Neutrophil (primary cell): ENCODE results near the gene LDB3.

Experiments
- H3K27ac ChIP-seq: fragments of 200-600 bp; sonication (generic); 2 replicates; pipeline ENCODE4 v1.5.1; 2016; ENCODE audit warnings: mild to moderate bottlenecking, moderate library complexity
- H3K27me3 ChIP-seq: fragments of 200-600 bp; sonication (generic); 2 replicates; pipeline ENCODE4 v1.6.0; 2016; ENCODE audit warnings: mild to moderate bottlenecking
- H3K36me3 ChIP-seq: fragments of 200-600 bp; sonication (generic); 2 replicates; pipeline ENCODE4 v1.5.1; 2017
- H3K4me1 ChIP-seq, 2 experiments: fragments of 200-600 bp in 1 of 2; sonication (generic) in 1 of 2; 1 replicate in 1 of 2; 2 replicates in 1 of 2; pipeline versions ENCODE4 v1.5.1 to v1.6.1; 2013 to 2016; ENCODE audit warnings: low read depth in 1 of 2, low read length in 1 of 2, mild to moderate bottlenecking in 1 of 2, moderate library complexity in 1 of 2; ENCODE audit not compliant: control insufficient read depth in 1 of 2, insufficient read depth in 1 of 2
- H3K4me3 ChIP-seq, 2 experiments: fragments of 200-600 bp in 1 of 2; sonication (generic) in 1 of 2; 1 replicate in 1 of 2; 2 replicates in 1 of 2; pipeline ENCODE4 v1.5.1; 2013 to 2016; ENCODE audit warnings: low read depth in 1 of 2, low read length in 1 of 2, mild to moderate bottlenecking in 1 of 2, moderate library complexity in 1 of 2
- H3K9me3 ChIP-seq: fragments of 200-600 bp; sonication (generic); 2 replicates; pipeline ENCODE4 v1.5.1; 2016
- CTCF ChIP-seq: fragments of 200-600 bp; sonication (generic); IDR thresholded peaks from 2 replicates; pipeline ENCODE4 v1.5.1; 2016; ENCODE audit warnings: antibody characterized with exemption

The LDB3 gene

GRCh38 chr10:86768412-86769062, 100.2 kb downstream of the LDB3 start:
- H3K36me3 ChIP-seq = no peaks in the 10 kb centered on the region
- peaks cover 60% of the 10 kb centered on the region for H3K27me3 ChIP-seq
- H3K4me1 ChIP-seq = peaks cover 0 to 9% of the 10 kb centered on the region in 2 experiments
- no peaks in the 10 kb centered on the region for H3K9me3 ChIP-seq
- no peak overlapping the region for H3K4me3 ChIP-seq
- no peak overlapping the region for H3K27ac ChIP-seq
- no peak for TF ChIP-seq CTCF

GRCh38 chr10:86769991-86770390, 101.7 kb downstream of the LDB3 start:
- Histone ChIP-seq H3K27ac (no peak overlapping the region), H3K36me3 (no peaks in the 10 kb centered on the region), H3K9me3 (no peaks in the 10 kb centered on the region), H3K4me3 (no peak overlapping the region), H3K27me3 (peaks cover 68% of the 10 kb centered on the region), H3K4me1 (peaks cover 0 to 9% of the 10 kb centered on the region in 2 experiments)
- TF ChIP-seq CTCF = no peak

GRCh38 chr10:86770412-86770960, 102.2 kb downstream of the LDB3 start:
- Histone ChIP-seq H3K4me3 (no peak overlapping the region), H3K27ac (no peak overlapping the region), H3K9me3 (no peaks in the 10 kb centered on the region), H3K27me3 (peaks cover 73% of the 10 kb centered on the region), H3K36me3 (no peaks in the 10 kb centered on the region), H3K4me1 (peaks cover 0 to 8% of the 10 kb centered on the region in 2 experiments)
- TF ChIP-seq CTCF = no peak

GRCh38 chr10:86773498-86773897, 105.2 kb downstream of the LDB3 start:
- no peaks in the 10 kb centered on the region for H3K9me3 ChIP-seq
- no peaks in the 10 kb centered on the region for H3K4me1 ChIP-seq
- no peak overlapping the region for H3K4me3 ChIP-seq
- no peaks in the 10 kb centered on the region for H3K36me3 ChIP-seq
- H3K27ac ChIP-seq = no peak overlapping the region
- no peak for TF ChIP-seq CTCF
- peaks cover 76% of the 10 kb centered on the region for H3K27me3 ChIP-seq

- H3K36me3 ChIP-seq = no peaks in the 10 kb centered on the region
- H3K9me3 ChIP-seq = no peaks in the 10 kb centered on the region
- H3K27me3 ChIP-seq = peaks cover 61% of the 10 kb centered on the region
- H3K4me1 ChIP-seq = no peaks in the 10 kb centered on the region
- H3K4me3 ChIP-seq = no peak overlapping the region
- TF ChIP-seq CTCF = no peak
- no peak overlapping the region for H3K27ac ChIP-seq
These were observed 107.0 kb downstream of the LDB3 start for GRCh38 chr10:86775056-86775869.
